H1 (cell line): Measurements from ENCODE around the gene SCMH1. TPM values are rescaled to one million over a fixed set of nuclear protein-coding genes. Genes with fewer than 3 reads are reported as not detected.

Source experiments
- CTCF ChIA-PET: fragments of 300-600 bp; sonication (Branson Sonifier 250); formaldehyde crosslinking; loops from one replicate; lab custom pipeline; 2021; ENCODE audit not compliant: partially characterized antibody; lab: Charles Lee
- POLR2A ChIA-PET: fragments of 300-600 bp; sonication (Branson Sonifier 250); formaldehyde crosslinking; loops from one replicate; lab custom pipeline; 2021; ENCODE audit warnings: inconsistent platforms; ENCODE audit not compliant: partially characterized antibody; lab: Charles Lee
- DNase-seq, 2 experiments: peaks; one replicate each; pipeline versions ENCODE4 v3.0.0 to v3.0.0-alpha.2; 2010 to 2022; ENCODE audit warnings: low spot score in 2 of 2, low read depth in 1 of 2, mixed read lengths in 1 of 2
- FAIRE-seq: peaks from 2 replicates; lab custom pipeline; 2011; peaks lifted over from hg19 to GRCh38; lab: Jason Lieb, UNC
- H2AFZ ChIP-seq: 2 replicates; pipeline ENCODE4 v1.8.1; 2012; ENCODE audit warnings: low read length, inconsistent platforms
- H2AK5ac ChIP-seq: 2 replicates; pipeline ENCODE4 v1.6.1; 2013; ENCODE audit warnings: low read depth, low read length
- H2BK120ac ChIP-seq: replicated peaks from 2 replicates; pipeline ENCODE3; 2013; ENCODE audit warnings: low read depth, low read length, inconsistent platforms
- H2BK12ac ChIP-seq: 2 replicates; pipeline ENCODE4 v1.6.1; 2013; ENCODE audit warnings: low read depth, low read length
- H2BK15ac ChIP-seq: 2 replicates; pipeline ENCODE4 v1.6.1; 2013; ENCODE audit warnings: low read length
- H2BK20ac ChIP-seq: 2 replicates; pipeline ENCODE4 v1.6.1; 2013; ENCODE audit warnings: low read length
- H2BK5ac ChIP-seq: 2 replicates; pipeline ENCODE4 v1.6.1; 2013; ENCODE audit warnings: low read depth, low read length
- H3K14ac ChIP-seq: 2 replicates; pipeline ENCODE4 v1.6.1; 2013; ENCODE audit warnings: inconsistent platforms; ENCODE audit not compliant: insufficient read length
- H3K18ac ChIP-seq: 2 replicates; pipeline ENCODE4 v1.6.1; 2013; ENCODE audit warnings: low read length; ENCODE audit errors: extremely low read depth
- H3K23ac ChIP-seq: 2 replicates; pipeline ENCODE4 v1.6.1; 2013; ENCODE audit warnings: inconsistent platforms; ENCODE audit not compliant: insufficient read length
- H3K23me2 ChIP-seq: 2 replicates; pipeline ENCODE4 v1.6.1; 2013; ENCODE audit warnings: low read depth, low read length
- H3K27ac ChIP-seq: 2 replicates; pipeline ENCODE4 v1.6.1; 2011; ENCODE audit warnings: low read depth, low read length, inconsistent platforms
- H3K27me3 ChIP-seq, 4 experiments: replicated peaks in 1 of 4; 1 replicate in 1 of 4; 2 replicates in 3 of 4; pipeline versions ENCODE4 v1.6.1 to v1.8.1; 2011 to 2013; ENCODE audit warnings: low read length in 3 of 4, mild to moderate bottlenecking in 3 of 4, inconsistent platforms in 2 of 4, mixed read lengths in 2 of 4, moderate library complexity in 1 of 4; ENCODE audit not compliant: control insufficient read depth in 3 of 4, insufficient read depth in 3 of 4; ENCODE audit errors: extremely low read depth in 1 of 4
- H3K36me3 ChIP-seq, 4 experiments: 2 replicates each; pipeline versions ENCODE4 v1.6.1 to v1.8.1; 2011 to 2013; ENCODE audit warnings: mild to moderate bottlenecking in 4 of 4, low read length in 3 of 4, moderate library complexity in 2 of 4, control low read depth in 1 of 4, inconsistent platforms in 1 of 4; ENCODE audit not compliant: insufficient read depth in 4 of 4, control insufficient read depth in 2 of 4
- H3K4ac ChIP-seq: replicated peaks from 2 replicates; pipeline ENCODE3; 2013; ENCODE audit warnings: low read length, low read depth, mixed read lengths, inconsistent platforms; ENCODE audit not compliant: insufficient read length
- H3K4me1 ChIP-seq, 4 experiments: replicated peaks in 1 of 4; 1 replicate in 1 of 4; 2 replicates in 3 of 4; pipeline versions ENCODE4 v1.6.1 to v1.8.1; 2011 to 2013; ENCODE audit warnings: low read length in 3 of 4, inconsistent platforms in 2 of 4, mixed read lengths in 1 of 4; ENCODE audit not compliant: insufficient read depth in 4 of 4, control insufficient read depth in 3 of 4
- H3K4me2 ChIP-seq, 2 experiments: 2 replicates each; pipeline versions ENCODE4 v1.6.1 to v1.8.1; 2011 to 2013; ENCODE audit warnings: low read depth in 2 of 2, low read length in 2 of 2, control low read depth in 1 of 2, inconsistent platforms in 1 of 2, mild to moderate bottlenecking in 1 of 2; ENCODE audit not compliant: insufficient read depth in 1 of 2
- H3K4me3 ChIP-seq, 4 experiments: fragments of 200-600, 300-600 bp in 1 of 4; sonication (generic), shearing (Covaris generic), sonication (Bioruptor Twin) in 1 of 4; 2 replicates each; pipeline versions ENCODE4 v1.5.1 to v1.8.1; 2011 to 2016; ENCODE audit warnings: low read length in 4 of 4, low read depth in 3 of 4, control low read depth in 2 of 4, inconsistent platforms in 2 of 4, mild to moderate bottlenecking in 2 of 4, mixed read lengths in 1 of 4, moderate library complexity in 1 of 4; ENCODE audit not compliant: insufficient read depth in 2 of 4; ENCODE audit errors: extremely low read depth in 1 of 4
- H3K56ac ChIP-seq: replicated peaks from 2 replicates; pipeline ENCODE3; 2013; ENCODE audit warnings: low read depth, mild to moderate bottlenecking, mixed read lengths, low read length, inconsistent platforms; ENCODE audit not compliant: insufficient read length
- H3K79me1 ChIP-seq: 2 replicates; pipeline ENCODE4 v1.6.1; 2013; ENCODE audit warnings: low read depth, low read length, control low read depth
- H3K79me2 ChIP-seq, 2 experiments: 2 replicates each; pipeline versions ENCODE4 v1.6.1 to v1.8.1; 2012 to 2013; ENCODE audit warnings: low read length in 2 of 2, mild to moderate bottlenecking in 2 of 2, inconsistent platforms in 1 of 2; ENCODE audit not compliant: insufficient read depth in 2 of 2, control insufficient read depth in 1 of 2
- H3K9ac ChIP-seq, 4 experiments: replicated peaks in 1 of 4; 1 replicate in 1 of 4; 2 replicates in 3 of 4; pipeline versions ENCODE4 v1.6.1 to v1.8.1; 2011 to 2013; ENCODE audit warnings: low read depth in 3 of 4, low read length in 3 of 4, control low read depth in 2 of 4, mild to moderate bottlenecking in 2 of 4, moderate library complexity in 2 of 4, inconsistent platforms in 1 of 4; ENCODE audit errors: extremely low read depth in 1 of 4
- H3K9me3 ChIP-seq, 2 experiments: 2 replicates each; pipeline versions ENCODE4 v1.6.1 to v1.8.1; 2012 to 2013; ENCODE audit warnings: mild to moderate bottlenecking in 2 of 2, moderate library complexity in 2 of 2, control low read depth in 1 of 2, inconsistent platforms in 1 of 2, low read depth in 1 of 2, low read length in 1 of 2, mixed read lengths in 1 of 2; ENCODE audit not compliant: insufficient read depth in 2 of 2
- H4K20me1 ChIP-seq, 2 experiments: replicated peaks in 1 of 2; 2 replicates each; pipeline versions ENCODE3 to v1.8.1; 2011 to 2013; ENCODE audit warnings: inconsistent platforms in 2 of 2, low read length in 2 of 2, mild to moderate bottlenecking in 1 of 2; ENCODE audit not compliant: insufficient read depth in 2 of 2, control insufficient read depth in 1 of 2
- H4K5ac ChIP-seq: 2 replicates; pipeline ENCODE4 v1.6.1; 2013; ENCODE audit warnings: low read length, low read depth, mixed read lengths, inconsistent platforms; ENCODE audit not compliant: insufficient read length
- H4K8ac ChIP-seq: 2 replicates; pipeline ENCODE4 v1.8.0; 2013; ENCODE audit warnings: mild to moderate bottlenecking, moderate library complexity, low read length, inconsistent platforms; ENCODE audit not compliant: insufficient read depth; ENCODE audit errors: extremely low read depth
- H4K91ac ChIP-seq: replicated peaks from 2 replicates; pipeline ENCODE3; 2013; ENCODE audit warnings: low read length, mixed read lengths, inconsistent platforms; ENCODE audit not compliant: insufficient read length
- CREB1 ChIP-seq: IDR thresholded peaks from 2 replicates; pipeline ENCODE4 v1.6.1; 2012; ENCODE audit warnings: inconsistent platforms
- HDAC6 ChIP-seq: IDR thresholded peaks from one replicate; pipeline ENCODE4 v1.7.1; 2012; ENCODE audit warnings: low read depth, mild to moderate bottlenecking, inconsistent platforms, low read length, moderate library complexity
- RNF2 ChIP-seq: fragments of 200-900, 300-1000 bp; sonication (generic); IDR thresholded peaks from 2 replicates; pipeline ENCODE4 v1.7.1; 2016; ENCODE audit warnings: borderline replicate concordance, low read depth, mild to moderate bottlenecking, antibody characterized with exemption, low read length; ENCODE audit not compliant: poor library complexity, severe bottlenecking; ENCODE audit errors: missing control alignments
- SP1 ChIP-seq: IDR thresholded peaks from 2 replicates; pipeline ENCODE4 v1.6.1; 2011; ENCODE audit warnings: low read depth, low read length
- SP4 ChIP-seq: IDR thresholded peaks from 2 replicates; pipeline ENCODE4 v1.6.1; 2012; ENCODE audit warnings: low read length, inconsistent platforms
- WGBS, 2 experiments: shearing (Covaris generic) in 1 of 2; methylation state at CpG; one replicate each; pipeline versions ENCODE4 v1.1.6 to v1.1.7; 2013 to 2015; ENCODE audit warnings: low lambda C conversion rate in 2 of 2, mixed read lengths in 2 of 2, inconsistent platforms in 1 of 2, low coverage in 1 of 2, missing lambda C conversion rate in 1 of 2; ENCODE audit not compliant: insufficient replicate concordance in 2 of 2, insufficient coverage in 1 of 2, insufficient read length in 1 of 2; ENCODE audit errors: extremely low coverage in 1 of 2, missing lambda C conversion rate in 1 of 2; 5-methylcytosine and 5-hydroxymethylcytosine counted together
- polyA plus RNA-seq, 7 experiments: library from polyadenylated mRNA; depleted of rRNA in 3 of 7; stranded (reverse) in 5 of 7; unstranded in 2 of 7; fragments of >200 nt in 5 of 7; fragments of 200-250 nt in 2 of 7; gene quantifications; 1 replicate in 5 of 7; 2 replicates in 1 of 7; 4 replicates in 1 of 7; pipeline versions ENCODE4 v1.2.1 to v1.2.3, GENCODE V29; 2011 to 2013; ENCODE audit warnings: missing spikeins in 2 of 7, mixed read lengths in 2 of 7
- total RNA-seq: library from RNA; stranded (reverse); fragmentation: NEBNext Ultra II Directional; extraction: Animal tissue kit (Norgen Biotek cat#: 25700); gene quantifications from 2 replicates; pipeline ENCODE4 v1.2.1, GENCODE V29; 2021
- TF ChIP-seq, protein P1 (sequence below): IDR thresholded peaks from 2 replicates; pipeline ENCODE4 v1.6.1; 2012; ENCODE audit warnings: low read length, inconsistent platforms

SCMH1 gene
- total and polyA plus RNA-seq, 2 of the 8 experiments (the other 6 are each of a cell fraction or from before 2014, with no cell fraction given), result 16.6 to 30.7 TPM

DNA sequence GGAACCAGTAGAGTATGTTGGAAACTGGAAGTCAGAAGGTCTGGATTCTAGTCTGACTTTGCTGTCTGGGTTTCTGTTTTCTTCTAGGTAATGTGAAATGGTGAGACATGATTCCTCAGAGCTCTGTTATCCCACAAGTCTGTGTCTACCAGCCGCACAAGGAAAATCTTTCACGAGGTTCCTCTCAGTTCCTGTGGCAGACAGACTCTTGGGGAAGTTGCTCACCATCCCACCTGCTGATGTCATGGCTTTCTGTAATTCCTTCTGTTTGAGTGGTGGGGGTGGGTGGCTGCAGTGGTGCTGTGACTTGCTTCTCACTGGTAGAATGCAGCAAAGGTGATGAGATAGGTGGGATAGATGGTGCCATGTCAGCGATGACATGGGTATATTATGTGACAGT is 17.1 kb upstream of the SCMH1 start:
- H3K4me3 ChIP-seq, result no peak overlapping the region
- no peaks in the 10 kb centered on the region for H3K4me1 ChIP-seq
- no peak overlapping the region for H4K8ac ChIP-seq
- H3K27ac ChIP-seq, result no peak overlapping the region
- no peak overlapping the region for H4K91ac ChIP-seq
- H2BK5ac ChIP-seq, result no peak overlapping the region
- no peak overlapping the region for H2AK5ac ChIP-seq
- H3K23me2 ChIP-seq, result no peaks in the 10 kb centered on the region
- CTCF ChIA-PET, result interaction anchor here (1.2 to 2.2 kb wide), 6 partner anchors 24 to 164 kb away, joined by 4 to 9 read pairs (median 5); no protein-coding TSS in a partner anchor
- no peak overlapping the region for H2BK20ac ChIP-seq
- no peak for TF ChIP-seq HDAC6
- no peak for TF ChIP-seq SP1
- TF ChIP-seq, protein P1, sequence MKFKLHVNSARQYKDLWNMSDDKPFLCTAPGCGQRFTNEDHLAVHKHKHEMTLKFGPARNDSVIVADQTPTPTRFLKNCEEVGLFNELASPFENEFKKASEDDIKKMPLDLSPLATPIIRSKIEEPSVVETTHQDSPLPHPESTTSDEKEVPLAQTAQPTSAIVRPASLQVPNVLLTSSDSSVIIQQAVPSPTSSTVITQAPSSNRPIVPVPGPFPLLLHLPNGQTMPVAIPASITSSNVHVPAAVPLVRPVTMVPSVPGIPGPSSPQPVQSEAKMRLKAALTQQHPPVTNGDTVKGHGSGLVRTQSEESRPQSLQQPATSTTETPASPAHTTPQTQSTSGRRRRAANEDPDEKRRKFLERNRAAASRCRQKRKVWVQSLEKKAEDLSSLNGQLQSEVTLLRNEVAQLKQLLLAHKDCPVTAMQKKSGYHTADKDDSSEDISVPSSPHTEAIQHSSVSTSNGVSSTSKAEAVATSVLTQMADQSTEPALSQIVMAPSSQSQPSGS, result no peak
- TF ChIP-seq SP4, result no peak
- no peak for TF ChIP-seq RNF2
- TF ChIP-seq CREB1, result no peak
- H3K14ac ChIP-seq, result no peak overlapping the region
- no peak overlapping the region for H3K56ac ChIP-seq
- H3K9me3 ChIP-seq, result no peaks in the 10 kb centered on the region
- H3K36me3 ChIP-seq, result no peaks in the 10 kb centered on the region
- FAIRE-seq (no peak), DNase-seq (no peak)
- H2BK12ac ChIP-seq, result no peak overlapping the region
- H2BK15ac ChIP-seq, result no peak overlapping the region
- H4K20me1 ChIP-seq, result no peaks in the 10 kb centered on the region
- H2BK120ac ChIP-seq, result no peak overlapping the region
- H3K4me2 ChIP-seq, result no peak overlapping the region
- no peaks in the 10 kb centered on the region for H3K79me2 ChIP-seq
- H3K27me3 ChIP-seq, result no peaks in the 10 kb centered on the region
- no peaks in the 10 kb centered on the region for H3K79me1 ChIP-seq
- no peak overlapping the region for H4K5ac ChIP-seq
- POLR2A ChIA-PET, result interaction anchor here (0.9 to 1.8 kb wide), 2 partner anchors 22 to 57 kb away, joined by 3 to 4 read pairs; no protein-coding TSS in a partner anchor
- no peak overlapping the region for H3K4ac ChIP-seq
- no peak overlapping the region for H3K23ac ChIP-seq
- no peak overlapping the region for H2AFZ ChIP-seq
- H3K9ac ChIP-seq, result no peak overlapping the region
- WGBS, 2 experiments, result 96% methylated on average over 3 of the region's 3 CpGs; no CpG with 5 or more reads in 1 of the 2 experiments
- no peak overlapping the region for H3K18ac ChIP-seq
